ENCODE data around the gene WDFY4.

DNA sequence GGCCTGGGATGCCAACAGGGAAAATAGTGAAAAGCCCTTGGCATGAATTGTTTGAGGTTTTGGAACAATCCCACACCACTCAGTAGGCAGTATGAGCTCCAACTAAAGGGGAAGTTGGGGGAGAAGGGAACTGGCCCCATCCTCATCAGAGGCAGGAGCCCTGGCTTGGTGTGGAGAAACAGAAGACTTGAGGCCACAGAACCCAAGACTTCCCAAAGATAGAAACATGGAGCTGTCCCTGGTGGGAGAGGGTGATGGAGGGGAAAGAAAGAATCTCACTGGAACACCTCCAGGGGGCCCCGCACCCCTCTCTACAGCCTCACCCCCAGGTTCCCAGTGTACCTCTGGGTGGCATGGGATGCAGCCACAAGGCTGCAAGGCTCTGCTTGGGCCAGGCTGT, 345.0 kb downstream of the WDFY4 start:
- TF ChIP-seq EP300 (IDR thresholded peaks at IDR 0.05; ENCODE audit: low read depth) = no peak
- no peak for TF ChIP-seq POLR2A (IDR thresholded peaks at IDR 0.05)
